Measurements from ENCODE around the gene IFFO2.

DNA sequence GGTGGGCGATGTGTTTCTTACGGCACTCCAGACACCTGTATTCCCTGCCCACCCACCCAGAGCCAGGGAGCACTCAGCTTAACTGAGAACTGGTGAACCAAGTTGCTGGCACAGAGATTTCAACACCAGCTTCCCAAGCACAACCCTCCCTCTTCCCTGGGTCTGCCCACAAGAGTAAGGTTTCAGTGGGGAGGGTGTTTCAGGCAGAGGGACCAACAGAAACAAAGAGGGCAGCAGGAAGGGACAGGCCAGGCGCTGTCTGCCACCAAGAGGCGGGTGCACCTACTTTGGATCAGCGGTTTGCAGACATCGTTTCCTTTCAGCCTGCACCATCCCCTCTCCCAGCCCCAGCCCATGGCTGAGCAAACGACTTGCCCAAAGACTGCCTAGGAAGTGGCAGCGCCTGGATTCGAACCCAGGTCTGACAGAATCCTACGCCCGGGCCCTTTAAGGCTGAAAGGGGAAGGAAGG is 32.2 kb downstream of the IFFO2 start:
- TF ChIP-seq POLR2A (IDR thresholded peaks at IDR 0.05; ENCODE audit: low read length) (no peak), GATA1 (IDR thresholded peaks at IDR 0.05; ENCODE audit: low read depth, low read length) (no peak)
